Chondrocyte (in vitro differentiated cells): Measurements from ENCODE around the gene TUBB6. TPM values are rescaled to one million over a fixed set of nuclear protein-coding genes. Genes with fewer than 3 reads are reported as not detected.

Experiments
- DNase-seq: peaks from one replicate; pipeline ENCODE4 v3.0.0; 2021; ENCODE audit warnings: mixed read lengths, low spot score
- H3K27ac Mint-ChIP-seq: one replicate; pipeline ENCODE4 v1.8.0; 2021; ENCODE audit warnings: mild to moderate bottlenecking, moderate library complexity, mixed read lengths; ENCODE audit not compliant: unreplicated experiment
- H3K27me3 Mint-ChIP-seq: 2 replicates; pipeline ENCODE4 v1.8.0; 2021; ENCODE audit warnings: low read depth, mixed read lengths
- H3K36me3 Mint-ChIP-seq: 2 replicates; pipeline ENCODE4 v1.8.0; 2021; ENCODE audit warnings: low read depth, mixed read lengths
- H3K4me1 Mint-ChIP-seq: 2 replicates; pipeline ENCODE4 v1.8.0; 2021; ENCODE audit warnings: low read depth, mild to moderate bottlenecking, mixed read lengths
- H3K4me3 Mint-ChIP-seq: one replicate; pipeline ENCODE4 v1.8.0; 2021; ENCODE audit warnings: mild to moderate bottlenecking, moderate library complexity, mixed read lengths; ENCODE audit not compliant: unreplicated experiment
- H3K9me3 Mint-ChIP-seq: 2 replicates; pipeline ENCODE4 v1.8.0; 2021; ENCODE audit warnings: low read depth, mixed read lengths
- total RNA-seq: library from RNA; stranded (reverse); gene quantifications from 3 replicates; pipeline ENCODE4 v1.2.1, GENCODE V29; 2021
- TF ChIP-seq, protein P1 (sequence below): fragments of 200-600 bp; sonication (generic); IDR thresholded peaks from 2 replicates; pipeline ENCODE4 v1.5.0; 2021; ENCODE audit warnings: antibody characterized with exemption, mild to moderate bottlenecking, moderate library complexity

The TUBB6 gene
- total RNA-seq, 1 donor from 2014 or later = 198 TPM

DNA sequence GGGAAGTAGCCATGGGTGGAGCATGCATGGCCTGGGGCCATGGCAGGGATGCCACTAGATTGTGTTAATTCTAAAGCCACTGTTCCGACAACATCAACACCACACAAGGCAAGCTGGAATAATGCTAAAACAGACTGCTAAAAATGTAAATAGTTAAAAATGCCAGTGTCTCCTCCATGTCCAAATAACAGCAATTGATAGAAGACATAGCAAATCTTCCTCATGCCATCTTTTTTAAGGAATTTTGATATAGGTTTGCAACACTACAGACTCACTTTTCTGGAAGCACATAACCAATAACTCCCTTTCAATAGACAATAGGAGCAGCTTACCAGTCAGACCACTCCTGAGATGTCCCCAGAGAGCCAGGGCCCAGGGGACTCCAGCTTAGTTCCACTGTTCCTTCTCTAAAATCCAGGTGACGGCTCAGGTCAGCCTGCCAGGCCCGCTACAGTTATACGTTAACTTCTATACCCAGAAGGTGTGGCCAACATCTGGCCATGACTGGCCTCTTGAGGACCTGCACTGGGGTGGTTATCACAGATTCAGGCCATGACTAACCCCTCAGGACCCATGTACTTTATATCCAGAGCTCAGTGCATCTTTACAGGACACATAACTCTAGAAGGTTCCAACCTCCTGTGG is 20.3 kb downstream of the TUBB6 start:
- Mint-ChIP-seq H3K4me1 (peaks cover 12% of the 10 kb centered on the region), H3K36me3 (peaks cover 34% of the 10 kb centered on the region), H3K9me3 (no peaks in the 10 kb centered on the region), H3K27ac (peak overlapping the region; percentile 50), H3K4me3 (no peak overlapping the region), H3K27me3 (no peaks in the 10 kb centered on the region)
- TF ChIP-seq, protein P1, sequence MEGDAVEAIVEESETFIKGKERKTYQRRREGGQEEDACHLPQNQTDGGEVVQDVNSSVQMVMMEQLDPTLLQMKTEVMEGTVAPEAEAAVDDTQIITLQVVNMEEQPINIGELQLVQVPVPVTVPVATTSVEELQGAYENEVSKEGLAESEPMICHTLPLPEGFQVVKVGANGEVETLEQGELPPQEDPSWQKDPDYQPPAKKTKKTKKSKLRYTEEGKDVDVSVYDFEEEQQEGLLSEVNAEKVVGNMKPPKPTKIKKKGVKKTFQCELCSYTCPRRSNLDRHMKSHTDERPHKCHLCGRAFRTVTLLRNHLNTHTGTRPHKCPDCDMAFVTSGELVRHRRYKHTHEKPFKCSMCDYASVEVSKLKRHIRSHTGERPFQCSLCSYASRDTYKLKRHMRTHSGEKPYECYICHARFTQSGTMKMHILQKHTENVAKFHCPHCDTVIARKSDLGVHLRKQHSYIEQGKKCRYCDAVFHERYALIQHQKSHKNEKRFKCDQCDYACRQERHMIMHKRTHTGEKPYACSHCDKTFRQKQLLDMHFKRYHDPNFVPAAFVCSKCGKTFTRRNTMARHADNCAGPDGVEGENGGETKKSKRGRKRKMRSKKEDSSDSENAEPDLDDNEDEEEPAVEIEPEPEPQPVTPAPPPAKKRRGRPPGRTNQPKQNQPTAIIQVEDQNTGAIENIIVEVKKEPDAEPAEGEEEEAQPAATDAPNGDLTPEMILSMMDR = peak; percentile 33
- DNase-seq = no peak

DNA sequence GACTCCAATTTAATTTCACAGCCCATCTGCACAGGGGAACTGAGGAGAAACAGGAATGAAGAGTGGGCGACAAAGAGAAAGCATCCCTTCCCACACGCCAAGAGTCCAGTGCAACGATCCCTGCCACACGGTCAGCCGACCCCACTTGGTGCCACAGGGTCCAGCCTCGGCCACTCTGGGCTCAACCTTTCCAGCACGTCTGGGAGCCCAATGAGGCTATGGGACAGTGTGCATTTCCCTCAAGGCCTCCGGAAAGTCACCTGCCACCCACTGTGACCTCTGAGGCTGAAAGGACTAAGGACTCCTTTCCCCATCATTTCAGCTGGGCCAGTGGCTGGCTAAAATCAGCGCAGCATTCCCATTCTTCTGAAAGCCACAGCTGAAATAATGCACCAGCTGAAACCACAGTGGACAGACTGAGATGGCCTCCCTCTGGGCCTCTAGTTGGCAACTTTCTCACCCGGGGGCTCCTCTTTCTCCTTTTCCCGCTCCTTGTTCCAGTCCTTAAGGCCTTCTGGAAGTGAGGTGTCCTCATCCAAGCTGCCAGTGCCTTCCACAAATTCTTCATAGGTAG is 21.2 kb downstream of the TUBB6 start:
- no peak for DNase-seq
- TF ChIP-seq, protein P1 = no peak
- H3K9me3 Mint-ChIP-seq = no peaks in the 10 kb centered on the region
- peaks cover 36% of the 10 kb centered on the region for H3K36me3 Mint-ChIP-seq
- H3K4me3 Mint-ChIP-seq = no peak overlapping the region
- H3K27ac Mint-ChIP-seq = no peak overlapping the region
- H3K27me3 Mint-ChIP-seq = no peaks in the 10 kb centered on the region
- peaks cover 12% of the 10 kb centered on the region for H3K4me1 Mint-ChIP-seq

DNA sequence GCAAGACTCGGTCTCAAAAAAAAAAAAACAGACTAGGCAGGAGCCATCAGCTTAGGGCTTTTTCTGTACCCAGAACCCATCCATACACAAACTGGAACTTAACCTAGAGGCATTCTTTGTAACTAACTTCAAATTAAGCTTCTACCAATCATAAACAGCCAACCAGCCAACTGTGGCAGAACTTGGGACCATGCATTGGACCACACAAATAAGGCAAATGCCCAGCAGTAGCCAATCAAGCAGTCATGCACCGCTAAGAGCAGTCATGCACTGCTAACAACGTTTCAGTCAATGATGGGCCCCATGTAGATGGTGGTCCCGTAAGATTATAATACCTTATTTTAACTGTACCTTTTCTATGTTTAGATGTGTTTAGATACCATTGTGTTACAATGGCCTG is 22.7 kb downstream of the TUBB6 start:
- Mint-ChIP-seq H3K27me3 (no peaks in the 10 kb centered on the region), H3K4me1 (peaks cover 20% of the 10 kb centered on the region), H3K9me3 (no peaks in the 10 kb centered on the region), H3K27ac (no peak overlapping the region), H3K4me3 (no peak overlapping the region), H3K36me3 (peaks cover 33% of the 10 kb centered on the region)
- TF ChIP-seq, protein P1 = no peak
- DNase-seq = no peak

DNA sequence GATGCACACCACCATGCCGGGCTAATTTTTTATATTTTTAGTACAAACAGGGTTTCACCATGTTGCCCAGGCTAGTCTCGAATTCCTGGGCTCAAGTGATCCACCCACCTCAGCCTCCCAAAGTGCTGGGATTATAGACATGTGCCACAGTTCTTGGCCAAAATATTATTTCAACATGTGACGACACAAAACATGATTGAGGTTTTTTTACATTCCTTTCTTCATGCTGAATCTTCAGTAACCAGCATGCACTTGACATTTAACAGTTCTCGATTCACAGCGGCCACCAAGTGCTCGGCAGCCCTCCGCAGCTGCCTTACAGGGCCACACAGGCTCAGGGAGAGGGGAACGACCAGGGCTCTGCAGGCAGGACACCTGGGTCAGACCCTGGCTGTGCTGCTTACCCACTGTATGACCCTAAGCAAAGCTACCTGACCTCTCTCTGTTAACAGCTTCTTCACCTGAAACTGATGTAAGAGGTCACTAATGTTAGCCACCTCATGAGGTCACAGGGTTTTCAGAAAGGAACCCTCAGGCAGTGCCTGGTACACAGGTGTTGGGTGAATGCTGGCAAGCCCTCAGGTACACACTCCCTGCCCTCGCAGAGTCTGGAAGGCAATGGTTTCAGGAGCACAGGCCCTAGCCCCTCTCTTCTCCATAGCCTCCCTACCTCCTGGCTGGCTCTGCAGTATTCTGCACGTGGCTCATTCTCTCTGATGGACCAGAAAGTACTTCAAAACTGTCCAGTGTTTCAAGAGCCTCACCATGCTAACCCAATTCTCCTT is 25.7 kb downstream of the TUBB6 start:
- H3K27ac Mint-ChIP-seq = no peak overlapping the region
- TF ChIP-seq, protein P1 = no peak
- peaks cover 16% of the 10 kb centered on the region for H3K36me3 Mint-ChIP-seq
- H3K27me3 Mint-ChIP-seq = no peaks in the 10 kb centered on the region
- no peaks in the 10 kb centered on the region for H3K9me3 Mint-ChIP-seq
- H3K4me1 Mint-ChIP-seq = peaks cover 26% of the 10 kb centered on the region
- no peak for DNase-seq
- H3K4me3 Mint-ChIP-seq = no peak overlapping the region

DNA sequence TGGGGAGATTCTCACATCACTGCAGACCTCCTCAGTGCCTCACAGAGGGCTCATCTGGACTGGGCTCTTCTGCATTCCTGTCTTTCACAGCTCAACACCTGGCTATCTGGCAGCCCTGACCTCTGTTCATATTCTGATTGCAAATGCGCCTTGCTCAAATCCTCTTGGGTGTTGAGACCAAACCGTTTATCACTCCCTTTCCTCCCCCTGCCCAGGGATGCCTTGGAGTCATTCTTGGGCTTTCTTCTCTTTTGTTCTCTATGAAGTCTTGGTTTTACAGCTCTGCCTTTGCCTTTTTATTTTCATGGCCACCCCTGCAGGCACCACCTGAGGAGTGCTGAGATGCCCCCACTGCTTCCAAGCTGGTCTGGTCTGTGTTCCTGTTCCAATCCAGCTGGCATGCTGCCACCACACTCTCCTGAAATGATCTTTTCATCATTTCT is 26.3 kb downstream of the TUBB6 start:
- Mint-ChIP-seq H3K27me3 (no peaks in the 10 kb centered on the region), H3K4me3 (no peak overlapping the region), H3K27ac (peak overlapping the region; percentile 9), H3K9me3 (no peaks in the 10 kb centered on the region), H3K36me3 (peaks cover 16% of the 10 kb centered on the region), H3K4me1 (peaks cover 26% of the 10 kb centered on the region)
- TF ChIP-seq, protein P1 = no peak
- no peak for DNase-seq
